HG03469 (cell line): ENCODE measurements around the gene RCC1.
"Not testable (repeated sequence)": the region's sequence is repeated elsewhere in the genome, so short reads cannot be mapped to it uniquely, and the experiment has no call there.

Experiments used
- ATAC-seq: cut with Tn5 transposase; IDR thresholded peaks from one replicate; pipeline ENCODE4 v1.9.1; 2021; ENCODE audit warnings: mild to moderate bottlenecking, moderate library complexity, moderate number of reproducible peaks; ENCODE audit not compliant: unreplicated experiment

RCC1 gene

DNA sequence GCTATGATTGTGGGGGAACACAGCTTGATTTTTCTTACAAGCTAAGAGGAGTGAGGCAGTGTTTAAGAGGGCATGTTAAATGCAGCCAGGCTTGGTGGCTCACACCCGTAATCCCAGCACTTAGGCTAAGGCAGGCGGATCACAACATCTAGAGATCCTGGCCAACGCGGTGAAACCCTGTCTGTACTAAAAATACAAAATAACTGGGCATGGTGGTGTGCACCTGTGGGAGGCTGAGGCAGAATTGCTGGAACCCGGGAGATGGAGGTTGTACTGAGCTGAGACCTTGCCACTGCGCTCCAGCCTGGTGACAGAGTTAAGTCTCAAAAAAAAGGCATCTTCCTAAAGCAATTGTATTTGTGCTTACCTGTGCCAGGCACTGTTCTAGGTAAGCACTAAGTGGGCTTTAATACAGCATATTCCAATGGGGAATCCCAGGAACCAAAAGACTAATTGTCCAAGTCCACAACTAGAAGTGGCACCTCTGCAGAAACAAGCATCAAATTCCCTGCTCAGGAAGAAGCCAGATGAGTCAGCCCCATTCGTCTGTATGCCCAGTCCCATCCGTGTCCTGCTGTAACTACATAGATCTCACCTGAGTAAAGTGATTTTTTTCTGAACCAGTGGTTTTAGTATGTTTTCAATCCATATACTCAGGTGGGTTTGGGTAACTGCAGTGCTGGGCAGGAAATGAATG, 4.6 kb downstream of the RCC1 start:
- ATAC-seq = no peak

GRCh38 chr1:28510970-28511440, 5.2 kb downstream of the RCC1 start:
- ATAC-seq = no peak

DNA sequence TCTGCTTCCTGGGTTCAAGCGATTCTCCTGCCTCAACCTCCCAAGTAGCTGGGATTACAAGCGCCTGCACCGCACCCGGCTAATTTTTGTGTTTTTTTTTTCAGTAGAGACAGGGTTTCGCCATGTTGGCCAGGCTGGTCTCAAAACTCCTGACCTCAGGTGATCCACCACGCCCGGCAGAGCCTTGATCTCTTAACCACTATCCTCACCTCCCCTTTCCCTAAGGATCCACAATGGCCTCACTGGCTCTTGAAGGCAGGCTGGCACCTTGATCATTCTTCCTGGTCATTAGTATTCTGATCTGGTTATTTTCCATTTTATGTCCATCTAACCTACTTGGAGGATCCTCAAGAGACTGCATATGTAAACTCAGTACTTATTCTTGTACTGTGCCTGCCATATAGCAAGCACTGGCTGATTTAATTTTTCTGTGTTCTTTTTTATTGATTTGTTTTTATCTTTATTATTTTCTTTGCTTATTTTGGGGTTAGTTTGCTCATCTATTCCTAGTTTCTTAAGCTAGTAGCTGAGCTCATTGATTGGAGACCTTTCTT, 6.3 kb downstream of the RCC1 start:
- no peak for ATAC-seq

DNA sequence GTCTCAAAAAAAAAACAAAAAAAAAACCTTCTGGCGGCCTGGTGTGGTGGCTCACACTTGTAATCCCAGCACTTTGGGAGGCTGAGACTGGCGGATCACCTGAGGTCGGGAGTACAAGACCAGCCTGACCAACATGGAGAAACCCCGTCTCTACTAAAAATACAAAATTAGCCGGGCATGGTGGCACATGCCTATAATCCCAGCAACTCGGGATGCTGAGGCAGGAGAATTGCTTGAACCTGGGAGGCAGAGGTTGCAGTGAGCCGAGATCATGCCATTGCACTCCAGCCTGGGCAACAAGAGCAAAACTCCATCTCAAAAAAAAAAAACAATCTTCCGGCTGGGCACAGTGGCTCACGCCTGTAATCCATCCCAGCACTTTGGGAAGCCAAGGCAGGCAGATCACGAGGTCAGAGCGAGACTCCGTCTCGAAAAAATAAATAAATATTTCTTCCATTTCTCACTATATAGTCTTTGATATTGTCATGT, 8.6 kb downstream of the RCC1 start:
- not testable (repeated sequence) for ATAC-seq

- ATAC-seq = no peak
These were observed 10.7 kb downstream of the RCC1 start for GRCh38 chr1:28516518-28516956.

- no peak for ATAC-seq
These were observed 11.8 kb downstream of the RCC1 start for GRCh38 chr1:28517649-28517999.

GRCh38 chr1:28518000-28518744, 12.3 kb downstream of the RCC1 start:
- no peak for ATAC-seq

DNA sequence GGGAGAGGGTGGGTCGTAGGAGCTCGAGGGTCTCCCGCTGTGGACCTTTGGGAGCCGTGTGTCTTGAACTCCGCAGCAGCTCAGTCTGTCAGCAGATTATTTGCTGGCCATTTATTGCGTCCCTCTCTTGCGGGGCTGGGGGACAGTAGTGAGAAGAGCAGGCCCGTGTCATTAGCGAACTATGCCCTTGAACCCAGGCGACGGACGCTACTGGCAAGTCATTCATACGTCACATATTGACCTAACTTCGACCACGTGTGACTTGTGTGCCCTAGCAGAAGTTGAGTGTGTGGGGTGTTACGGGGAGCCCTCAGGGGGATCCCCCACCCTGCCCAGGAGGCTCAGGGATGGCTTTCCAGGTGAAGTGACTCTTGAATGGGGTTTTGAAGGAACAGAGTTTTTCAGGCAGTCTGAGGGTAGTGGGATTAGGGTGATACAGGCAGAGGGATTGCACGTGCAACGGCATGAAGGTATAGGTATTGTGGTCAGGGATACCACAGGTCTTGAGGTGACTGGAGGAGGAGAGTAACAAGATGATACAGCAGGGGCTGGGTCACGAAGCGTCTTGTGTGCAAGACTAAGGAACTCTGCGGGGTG, 13.0 kb downstream of the RCC1 start:
- no peak for ATAC-seq

DNA sequence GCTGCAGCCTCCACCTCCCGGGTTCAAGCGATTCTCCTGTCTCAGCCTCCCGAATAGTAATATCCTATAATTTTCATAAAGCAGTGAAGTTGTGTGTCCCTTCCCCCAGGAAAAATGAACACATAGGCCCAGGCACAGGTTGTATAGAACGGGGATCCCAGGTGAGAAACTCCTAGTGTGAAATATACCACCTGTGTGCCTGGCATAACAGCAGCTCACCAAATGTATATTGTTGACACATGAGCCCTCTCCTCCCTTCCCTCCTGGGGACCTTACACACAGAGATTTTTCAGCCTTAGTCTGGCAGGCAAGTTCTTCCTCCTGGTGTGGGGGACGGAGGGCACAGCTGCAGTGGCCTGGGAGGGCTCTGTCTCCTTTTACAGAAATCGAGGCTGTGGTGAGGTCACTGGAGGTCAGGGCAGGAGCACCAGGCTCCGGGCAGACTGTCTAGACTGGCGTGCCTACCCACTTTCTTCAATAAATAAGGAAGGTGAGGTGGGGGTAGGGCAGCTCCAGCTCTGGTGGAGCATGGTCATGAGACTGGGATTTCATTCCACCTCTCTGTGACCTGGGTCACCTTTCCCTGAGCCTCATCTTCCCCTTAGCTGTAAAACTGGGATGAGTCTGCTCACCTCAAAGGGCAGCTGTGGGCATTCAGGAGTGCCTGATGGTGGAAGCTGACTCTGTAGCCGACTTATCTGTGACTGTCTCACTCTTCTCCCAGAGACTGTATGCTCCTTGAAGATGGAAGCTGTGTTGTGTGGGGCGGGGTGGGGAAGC, 14.3 kb downstream of the RCC1 start:
- no peak for ATAC-seq

DNA sequence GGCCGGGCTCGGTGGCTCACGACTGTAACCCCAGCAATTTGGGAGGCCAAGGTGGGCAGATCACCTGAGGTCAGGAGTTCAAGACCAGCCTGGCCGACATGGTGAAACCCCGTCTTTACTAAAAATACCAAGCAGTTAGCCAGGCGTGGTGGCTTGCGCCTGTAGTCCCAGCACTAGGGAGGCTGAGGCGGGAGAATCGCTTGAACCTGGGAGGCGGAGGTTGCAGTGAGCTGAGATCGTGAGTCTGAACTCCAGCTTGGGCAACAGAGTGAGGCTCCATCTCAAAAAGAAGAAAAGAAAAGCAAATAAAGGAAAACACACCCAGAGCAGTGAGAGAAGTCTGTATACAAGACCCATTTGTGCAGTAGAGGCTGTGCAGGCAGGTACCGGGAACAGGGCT, 15.0 kb downstream of the RCC1 start:
- not testable (repeated sequence) for ATAC-seq

- ATAC-seq = no peak
These were observed 15.8 kb downstream of the RCC1 start for GRCh38 chr1:28521502-28522164.

GRCh38 chr1:28522537-28522936, 16.7 kb downstream of the RCC1 start:
- not testable (repeated sequence) for ATAC-seq

DNA sequence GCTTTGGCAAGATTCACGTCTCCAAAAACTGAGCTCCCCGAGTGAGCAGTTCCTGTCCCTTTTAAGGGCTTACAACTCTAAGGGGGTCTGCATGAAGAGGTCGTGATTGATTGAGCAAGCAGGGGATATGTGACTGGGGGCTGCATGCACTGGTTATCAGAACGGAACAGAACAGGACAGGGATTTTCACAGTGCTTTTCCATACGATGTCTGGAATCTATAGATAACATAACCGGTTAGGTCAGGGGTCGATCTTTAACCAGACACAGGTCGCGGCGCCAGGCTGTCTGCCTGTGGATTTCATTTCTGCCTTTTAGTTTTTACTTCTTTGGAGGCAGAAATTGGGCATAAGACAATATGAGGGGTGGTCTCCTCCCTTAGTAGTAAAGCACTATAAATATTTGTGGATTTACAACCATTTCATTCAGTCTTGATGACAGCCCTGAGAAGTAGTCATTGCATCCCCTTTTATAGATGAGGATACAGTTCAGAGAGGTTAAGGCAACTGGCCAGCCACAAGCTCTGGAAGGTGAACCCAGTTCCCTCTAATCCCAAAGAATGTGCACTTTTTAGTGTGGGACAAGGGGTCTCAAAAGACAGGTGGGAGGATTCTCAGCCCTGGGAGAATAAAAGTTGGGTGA, 19.3 kb downstream of the RCC1 start:
- ATAC-seq = not testable (repeated sequence)

DNA sequence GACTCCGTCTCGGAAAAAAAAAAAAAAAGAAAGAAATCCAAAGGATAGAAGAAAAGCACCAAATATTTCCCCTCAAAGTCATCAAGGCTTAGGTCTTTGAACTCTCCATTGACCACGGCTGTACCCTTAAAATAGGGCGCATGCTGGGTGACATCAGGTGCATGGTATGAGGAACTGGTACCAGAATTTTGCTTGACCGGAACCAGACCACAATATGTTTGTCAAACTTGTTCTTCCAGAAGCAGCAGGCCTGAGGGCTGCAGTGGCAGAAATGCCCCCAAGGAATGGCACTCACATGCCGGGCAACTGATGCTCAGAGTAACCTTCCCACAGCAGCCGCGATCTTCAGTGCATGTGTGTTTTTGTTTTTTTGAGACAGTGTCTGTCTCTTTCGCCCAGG, 21.0 kb downstream of the RCC1 start:
- no peak for ATAC-seq

DNA sequence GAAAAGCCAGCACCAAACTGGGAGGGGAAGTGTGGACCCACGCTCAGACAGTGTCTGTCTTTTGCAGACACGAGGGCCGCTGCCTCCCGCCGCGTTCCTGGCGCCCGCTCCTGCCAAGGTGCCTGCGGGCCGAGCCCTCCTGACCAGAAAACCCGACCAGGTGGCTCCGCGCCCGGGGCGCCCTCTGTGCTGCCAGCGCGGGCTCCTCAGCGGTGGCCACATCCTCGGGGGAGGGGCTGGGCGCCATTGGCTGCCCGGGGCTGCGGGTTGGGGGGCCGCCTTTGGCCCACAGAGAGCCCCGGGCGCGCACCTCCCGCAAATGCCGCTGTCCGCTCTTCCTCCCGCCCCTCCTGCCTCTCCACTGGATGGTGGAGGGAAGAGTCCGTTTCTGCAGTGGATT, 24.6 kb downstream of the RCC1 start:
- ATAC-seq = no peak

DNA sequence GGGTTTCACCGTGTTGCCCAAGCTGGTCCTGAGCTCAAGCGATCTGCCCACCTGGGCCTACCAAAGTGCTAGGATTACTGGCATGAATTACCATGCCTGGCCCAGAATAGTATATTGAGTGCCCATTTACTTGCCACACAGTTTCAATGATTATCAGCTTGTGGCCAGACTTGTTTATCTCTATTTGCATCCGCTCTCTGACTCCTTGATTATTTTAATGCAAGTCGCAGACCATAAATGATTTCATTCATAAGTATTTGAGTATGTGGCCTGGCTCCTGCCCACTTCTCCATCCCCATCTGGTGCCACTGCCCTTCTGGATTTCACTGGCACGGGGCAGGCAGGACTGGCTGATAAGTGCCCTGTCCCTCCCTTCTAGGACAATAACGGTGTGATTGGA, 28.8 kb downstream of the RCC1 start:
- no peak for ATAC-seq

- ATAC-seq = no peak
These were observed 29.3 kb downstream of the RCC1 start for GRCh38 chr1:28535180-28535579.

GRCh38 chr1:28537457-28538199, 31.8 kb downstream of the RCC1 start:
- ATAC-seq = no peak

- ATAC-seq = no peak
These were observed 32.4 kb downstream of the RCC1 start for GRCh38 chr1:28538286-28538685.
